ENCODE results near the gene SETD2.
"Not testable (repeated sequence)": the region's sequence is repeated elsewhere in the genome, so short reads cannot be mapped to it uniquely, and the experiment has no call there.

The SETD2 gene

GRCh38 chr3:47103619-47104018, 60.3 kb downstream of the SETD2 start:
- no peak for DNase-seq (ENCODE audit: low read depth in 2 of 2)

- no peak for DNase-seq (ENCODE audit: low read depth in 2 of 2)
Observed at GRCh38 chr3:47102081-47102600, 61.8 kb downstream of the SETD2 start.

GRCh38 chr3:47098910-47099309, 65.0 kb downstream of the SETD2 start:
- peak; percentile 17 to 23 for DNase-seq (ENCODE audit: low read depth in 2 of 2)

- DNase-seq (ENCODE audit: low read depth in 2 of 2), result no peak
Observed at GRCh38 chr3:47097864-47098263, 66.0 kb downstream of the SETD2 start.

- peak; percentile 34 to 36 for DNase-seq (ENCODE audit: low read depth in 2 of 2)
Observed at GRCh38 chr3:47096959-47097358, 67.0 kb downstream of the SETD2 start.

GRCh38 chr3:47092090-47092489, 71.8 kb downstream of the SETD2 start:
- DNase-seq (ENCODE audit: low read depth in 2 of 2), result no peak

- no peak for DNase-seq (ENCODE audit: low read depth in 2 of 2)
Observed at GRCh38 chr3:47089630-47090029, 74.3 kb downstream of the SETD2 start.

- no peak for DNase-seq (ENCODE audit: low read depth in 2 of 2)
Observed at GRCh38 chr3:47086071-47086470, 77.8 kb downstream of the SETD2 start.

- no peak for DNase-seq (ENCODE audit: low read depth in 2 of 2)
Observed at GRCh38 chr3:47083786-47084185, 80.1 kb downstream of the SETD2 start.

- no peak for DNase-seq (ENCODE audit: low read depth in 2 of 2)
Observed at GRCh38 chr3:47082519-47082918, 81.4 kb downstream of the SETD2 start.

GRCh38 chr3:47079432-47079831, 84.5 kb downstream of the SETD2 start:
- no peak for DNase-seq (ENCODE audit: low read depth in 2 of 2)

- no peak for DNase-seq (ENCODE audit: low read depth in 2 of 2)
Observed at GRCh38 chr3:47073685-47074084, 90.2 kb downstream of the SETD2 start.

GRCh38 chr3:47070770-47071169, 93.1 kb downstream of the SETD2 start:
- DNase-seq (ENCODE audit: low read depth in 2 of 2), result no peak

- DNase-seq (ENCODE audit: low read depth in 2 of 2), result not testable (repeated sequence)
Observed at GRCh38 chr3:47066259-47066658, 97.7 kb downstream of the SETD2 start.

- no peak for DNase-seq (ENCODE audit: low read depth in 2 of 2)
Observed at GRCh38 chr3:47065681-47066080, 98.2 kb downstream of the SETD2 start.

- no peak for DNase-seq (ENCODE audit: low read depth in 2 of 2)
Observed at GRCh38 chr3:47065058-47065457, 98.9 kb downstream of the SETD2 start.

- DNase-seq (ENCODE audit: low read depth in 2 of 2), result no peak
Observed at GRCh38 chr3:47057212-47057671, 106.7 kb downstream of the SETD2 start.

- DNase-seq (ENCODE audit: low read depth in 2 of 2), result no peak
Observed at GRCh38 chr3:47056705-47057104, 107.2 kb downstream of the SETD2 start.

- no peak for DNase-seq (ENCODE audit: low read depth in 2 of 2)
Observed at GRCh38 chr3:47054412-47054811, 109.5 kb downstream of the SETD2 start.

GRCh38 chr3:47047673-47048072, 116.2 kb downstream of the SETD2 start:
- DNase-seq (ENCODE audit: low read depth in 2 of 2), result no peak

GRCh38 chr3:47047069-47047468, 116.8 kb downstream of the SETD2 start:
- DNase-seq (ENCODE audit: low read depth in 2 of 2), result no peak

- DNase-seq (ENCODE audit: low read depth in 2 of 2), result no peak
Observed at GRCh38 chr3:47042231-47042791, 121.6 kb downstream of the SETD2 start.

- DNase-seq (ENCODE audit: low read depth in 2 of 2), result no peak
Observed at GRCh38 chr3:47041114-47041513, 122.8 kb downstream of the SETD2 start.

GRCh38 chr3:47037302-47037701, 126.6 kb downstream of the SETD2 start:
- DNase-seq (ENCODE audit: low read depth in 2 of 2), result not testable (repeated sequence)
